Measurements from ENCODE around the gene PCDHGA4.

DNA sequence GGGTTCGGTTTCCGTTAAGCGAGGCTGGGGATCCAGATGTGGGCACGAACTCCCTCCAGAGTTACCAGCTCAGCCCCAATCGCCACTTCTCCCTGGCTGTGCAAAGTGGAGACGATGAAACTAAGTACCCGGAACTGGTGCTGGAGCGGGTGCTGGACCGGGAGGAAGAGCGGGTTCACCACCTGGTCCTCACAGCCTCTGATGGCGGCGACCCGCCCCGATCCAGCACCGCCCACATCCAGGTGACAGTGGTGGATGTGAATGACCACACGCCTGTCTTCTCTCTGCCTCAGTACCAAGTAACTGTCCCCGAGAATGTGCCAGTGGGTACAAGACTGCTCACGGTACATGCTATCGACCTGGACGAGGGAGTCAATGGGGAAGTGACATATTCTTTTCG lies 28.5 kb downstream of the PCDHGA4 start:
- no peak for TF ChIP-seq CTCF (IDR thresholded peaks at IDR 0.05)
- TF ChIP-seq EP300 (IDR thresholded peaks at IDR 0.05), result no peak
- TF ChIP-seq POLR2A (IDR thresholded peaks at IDR 0.05), result no peak
